ENCODE results near the gene COX19. TPM values are rescaled to one million over a fixed set of nuclear protein-coding genes. Genes with fewer than 3 reads are reported as not detected.

Gene COX19, protein sequence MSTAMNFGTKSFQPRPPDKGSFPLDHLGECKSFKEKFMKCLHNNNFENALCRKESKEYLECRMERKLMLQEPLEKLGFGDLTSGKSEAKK
- polyA plus RNA-seq = 8.0 and 10.5 TPM in 2 replicates

DNA sequence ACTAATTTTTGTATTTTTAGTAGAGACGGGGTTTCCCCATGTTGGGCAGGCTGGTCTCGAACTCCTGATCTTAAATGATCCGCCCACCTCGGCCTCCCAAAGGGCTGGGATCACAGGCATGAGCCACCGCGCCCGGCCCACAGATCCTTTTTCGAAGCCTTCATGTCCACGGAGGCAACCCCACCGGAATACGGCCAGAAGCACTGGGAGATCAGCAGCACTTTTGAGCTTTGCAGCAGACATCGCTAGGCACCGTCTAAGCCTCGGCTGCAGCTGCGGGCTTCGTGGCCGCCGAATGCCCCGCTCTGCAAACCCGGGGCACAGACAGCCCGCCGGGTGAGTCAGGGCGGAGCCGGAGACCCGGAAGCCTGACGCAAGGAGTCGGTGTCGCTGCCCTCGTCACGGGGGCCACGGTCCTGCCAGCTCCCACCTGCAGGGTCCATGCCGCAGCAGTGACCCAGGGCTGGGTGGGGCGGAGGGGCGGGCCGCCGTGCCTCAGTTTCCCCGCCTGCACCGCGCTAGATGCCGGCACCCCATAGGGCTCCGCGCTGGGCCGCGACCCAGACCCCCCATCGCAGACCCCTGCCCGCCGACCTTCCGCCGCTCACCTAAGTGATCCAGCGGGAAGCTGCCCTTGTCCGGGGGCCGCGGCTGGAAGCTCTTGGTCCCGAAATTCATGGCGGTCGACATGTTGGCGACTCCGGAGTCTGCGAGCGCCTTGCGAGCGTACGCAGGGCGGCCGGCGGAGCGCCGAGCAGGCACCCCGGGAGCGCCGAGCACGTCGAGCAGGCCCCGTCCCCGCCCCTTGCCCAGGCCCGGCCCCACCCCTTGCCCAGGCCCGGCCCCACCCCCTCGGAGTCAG is at the start of gene COX19:
TSS of gene COX19 (minus strand) at position 730 of the 862 bp plus-strand sequence. CDS start at position 690, 40 bp downstream.

DNA sequence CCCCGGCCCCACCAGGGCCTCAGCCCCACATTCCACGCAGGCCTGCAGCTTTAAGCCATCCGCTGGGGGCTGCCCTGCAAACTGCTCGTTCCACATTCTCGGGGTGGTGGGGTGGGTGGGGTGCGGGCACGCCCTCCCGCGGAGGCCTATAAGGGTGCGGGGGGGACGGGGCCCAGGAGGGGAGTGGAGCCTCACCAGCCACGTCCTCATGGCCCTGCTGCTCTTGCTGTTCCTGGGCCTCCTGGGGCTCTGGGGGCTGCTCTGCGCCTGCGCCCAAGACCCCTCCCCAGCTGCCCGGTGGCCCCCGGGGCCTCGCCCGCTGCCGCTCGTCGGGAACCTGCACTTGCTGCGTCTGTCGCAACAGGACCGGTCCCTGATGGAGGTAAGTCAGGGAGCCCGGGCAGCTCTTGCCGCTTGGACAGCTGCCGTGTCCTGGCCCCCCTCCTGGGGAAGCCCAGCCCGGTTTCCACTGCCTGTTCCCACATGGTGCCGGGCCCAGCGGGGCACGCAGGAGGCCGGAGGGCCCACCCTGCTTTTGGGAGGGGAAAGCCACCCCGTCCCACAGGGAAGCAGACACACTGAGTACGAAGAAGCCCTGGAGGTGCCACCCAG is 7.8 kb upstream of the COX19 start, which contains the start of gene CYP2W1:
TSS of gene CYP2W1 (plus strand) at position 178 of the 612 bp plus-strand sequence. CDS start at position 209, 31 bp downstream.

DNA sequence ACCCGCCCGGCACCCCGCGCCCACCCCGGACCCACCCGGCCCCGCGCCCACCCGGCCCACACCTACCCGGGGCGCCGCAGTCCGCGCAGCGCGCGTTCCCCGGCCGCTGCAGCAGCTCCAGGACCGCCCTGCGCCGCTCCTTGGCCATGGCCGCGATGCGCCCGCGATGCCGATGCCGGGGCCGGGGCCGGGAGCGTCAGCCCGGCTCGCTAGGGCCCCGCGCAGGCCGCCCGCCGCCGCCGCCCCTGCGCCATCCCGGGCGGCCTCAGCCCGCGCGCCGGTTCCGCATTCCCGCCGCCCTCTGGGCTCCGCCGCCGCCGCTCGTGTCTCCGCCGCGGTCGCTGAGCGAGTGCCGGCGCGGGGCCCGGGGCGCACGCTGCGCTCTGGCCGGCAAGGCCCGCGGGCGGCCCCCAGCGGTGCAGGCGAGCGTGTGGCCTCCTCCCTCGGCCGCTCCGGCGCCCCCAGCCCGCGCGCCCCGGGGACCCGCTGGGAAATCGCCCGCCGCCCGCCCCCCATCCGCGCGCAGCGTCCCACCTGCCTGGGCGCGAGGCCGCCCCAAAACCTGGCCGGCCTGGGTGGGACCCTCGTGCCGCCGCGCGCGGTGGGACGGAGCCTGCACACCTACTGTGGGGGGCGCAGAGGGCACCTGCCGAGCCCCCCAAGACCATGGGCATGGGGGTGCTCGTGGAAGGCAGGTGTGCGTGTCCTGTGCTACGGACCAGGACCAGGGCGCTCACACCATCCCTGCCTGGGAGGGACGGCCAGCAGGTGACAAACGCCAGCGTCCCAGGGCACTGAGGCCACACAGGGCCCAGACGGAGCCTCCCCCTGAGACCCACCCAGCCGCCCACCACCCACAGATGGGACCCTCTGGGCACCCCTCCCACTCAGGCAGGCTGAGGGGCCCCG is 20.8 kb downstream of the COX19 start, which contains the start of gene ADAP1:
TSS of gene ADAP1 (minus strand) at position 351 of the 909 bp plus-strand sequence. CDS start at position 148, 203 bp downstream.

Other genes with a start within 250 kb of the COX19 start
- 2.9 and 3.7 TPM in 2 replicates for gene DNAAF5, start 248.8 kb downstream of the COX19 start, polyA plus RNA-seq
- 4.4 and 9.6 TPM in 2 replicates for gene PRKAR1B, start 248.3 kb downstream of the COX19 start, polyA plus RNA-seq
- 56.9 and 72.0 TPM in 2 replicates for gene SUN1, start 143.1 kb downstream of the COX19 start, polyA plus RNA-seq
- gene GET4, start 99.0 kb downstream of the COX19 start, polyA plus RNA-seq = 8.6 and 9.8 TPM in 2 replicates
- 0.48 and 0.52 TPM in 2 replicates for gene ADAP1, start 20.9 kb downstream of the COX19 start, polyA plus RNA-seq
- not detected in 2 replicates for gene CYP2W1, start 7.6 kb upstream of the COX19 start, polyA plus RNA-seq
- not detected in 2 replicates for gene GPR146, start 69.0 kb upstream of the COX19 start, polyA plus RNA-seq
- gene GPER1, start 112.6 kb upstream of the COX19 start, polyA plus RNA-seq = not detected in 2 replicates
- 88.7 and 104 TPM in 2 replicates for gene ZFAND2A, start 184.6 kb upstream of the COX19 start, polyA plus RNA-seq

All from Purkinje cell (primary cell).